Keratinocyte (primary cell): Measurements from ENCODE around the gene OMD. TPM values are rescaled to one million over a fixed set of nuclear protein-coding genes. Genes with fewer than 3 reads are reported as not detected.

Experiments used
- DNase-seq: peaks from one replicate; pipeline ENCODE4 v3.0.0-alpha.2; 2011; ENCODE audit warnings: low read depth, missing footprints, low spot score
- FAIRE-seq: peaks from 2 replicates; lab custom pipeline; 2011; peaks lifted over from hg19 to GRCh38; lab: Jason Lieb, UNC
- H2AFZ ChIP-seq: 2 replicates; pipeline ENCODE4 v1.6.0; 2012; ENCODE audit warnings: low read length, control low read depth, inconsistent platforms; ENCODE audit not compliant: control insufficient read depth
- H3K27ac ChIP-seq: 2 replicates; pipeline ENCODE4 v1.5.1; 2011; ENCODE audit warnings: low read length; ENCODE audit not compliant: control insufficient read depth, insufficient read depth
- H3K27me3 ChIP-seq: 3 replicates; pipeline ENCODE4 v1.6.0; 2011; ENCODE audit warnings: low read length; ENCODE audit not compliant: control insufficient read depth, insufficient read depth; ENCODE audit errors: extremely low read depth
- H3K36me3 ChIP-seq, 2 experiments: 2 replicates in 1 of 2; 3 replicates in 1 of 2; pipeline ENCODE4 v1.5.1; 2011; ENCODE audit warnings: low read length in 2 of 2, mild to moderate bottlenecking in 1 of 2; ENCODE audit not compliant: control insufficient read depth in 2 of 2, insufficient read depth in 2 of 2; ENCODE audit errors: extremely low read depth in 1 of 2
- H3K4me1 ChIP-seq: 3 replicates; pipeline ENCODE4 v1.5.1; 2011; ENCODE audit warnings: low read length; ENCODE audit not compliant: control insufficient read depth, insufficient read depth; ENCODE audit errors: extremely low read depth
- H3K4me2 ChIP-seq: 3 replicates; pipeline ENCODE4 v1.6.0; 2011; ENCODE audit warnings: low read depth, low read length; ENCODE audit not compliant: control insufficient read depth, insufficient read depth; ENCODE audit errors: extremely low read depth
- H3K4me3 ChIP-seq, 3 experiments: fragments of 200-600 bp in 1 of 3; sonication (generic) in 1 of 3; 2 replicates in 2 of 3; 3 replicates in 1 of 3; pipeline ENCODE4 v1.5.1; 2011 to 2016; ENCODE audit warnings: low read length in 3 of 3, mild to moderate bottlenecking in 3 of 3, control low read depth in 2 of 3, inconsistent platforms in 1 of 3, low read depth in 1 of 3, mixed read lengths in 1 of 3, mixed run types in 1 of 3, moderate library complexity in 1 of 3; ENCODE audit not compliant: control insufficient read depth in 2 of 3, insufficient read depth in 2 of 3; ENCODE audit errors: extremely low read depth in 1 of 3
- H3K79me2 ChIP-seq: 2 replicates; pipeline ENCODE4 v1.6.0; 2012; ENCODE audit warnings: low read length; ENCODE audit not compliant: control insufficient read depth, insufficient read depth
- H3K9ac ChIP-seq: 3 replicates; pipeline ENCODE4 v1.6.0; 2011; ENCODE audit warnings: low read length; ENCODE audit not compliant: control insufficient read depth, insufficient read depth; ENCODE audit errors: extremely low read depth
- H3K9me1 ChIP-seq: 3 replicates; pipeline ENCODE4 v1.6.0; 2011; ENCODE audit warnings: low read length; ENCODE audit not compliant: control insufficient read depth, insufficient read depth; ENCODE audit errors: extremely low read depth
- H3K9me3 ChIP-seq: 2 replicates; pipeline ENCODE4 v1.5.1; 2012; ENCODE audit warnings: low read depth, low read length; ENCODE audit not compliant: control insufficient read depth
- H4K20me1 ChIP-seq: 3 replicates; pipeline ENCODE4 v1.6.0; 2011; ENCODE audit warnings: low read length; ENCODE audit not compliant: control insufficient read depth, insufficient read depth; ENCODE audit errors: extremely low read depth
- EZH2 ChIP-seq: IDR thresholded peaks from one replicate; pipeline ENCODE4 v1.6.1; 2012; ENCODE audit warnings: inconsistent platforms, mild to moderate bottlenecking, low read length, moderate library complexity
- dilution Hi-C: fragments of 300-500 bp; cut with MboI; formaldehyde crosslinking; loops from one replicate; pipeline ENCODE4 v1.7.0; 2020; ENCODE audit warnings: low sequenced_read_pairs; ENCODE audit not compliant: extremely low pct_ligation_motif_present
- polyA plus RNA-seq, 5 experiments: library from polyadenylated mRNA; depleted of rRNA in 3 of 5; stranded (reverse) in 3 of 5; stranded (forward) in 1 of 5; unstranded in 1 of 5; fragments of >200 nt; gene quantifications; 1 replicate in 1 of 5; 2 replicates in 3 of 5; 3 replicates in 1 of 5; pipeline versions ENCODE4 v1.2.1 to v1.2.3, GENCODE V29; 2011 to 2012; ENCODE audit warnings: missing spikeins in 2 of 5, low read depth in 1 of 5, low replicate concordance in 1 of 5
- TF ChIP-seq, protein P1 (sequence below), 3 experiments: IDR thresholded peaks in 1 of 3; conservative IDR thresholded peaks in 1 of 3; optimal IDR thresholded peaks in 1 of 3; 2 replicates in 2 of 3; 3 replicates in 1 of 3; pipeline versions ENCODE3 to v1.5.1; 2011; ENCODE audit warnings: low read length in 3 of 3, mild to moderate bottlenecking in 3 of 3, moderate library complexity in 2 of 3, control low read depth in 1 of 3, inconsistent platforms in 1 of 3; ENCODE audit not compliant: insufficient read depth in 2 of 3; ENCODE audit errors: extremely low read depth in 1 of 3

The OMD gene
- polyA plus RNA-seq, 1 donor (not counting 4 experiments of a cell fraction or from before 2014, with no cell fraction given) = not detected

DNA sequence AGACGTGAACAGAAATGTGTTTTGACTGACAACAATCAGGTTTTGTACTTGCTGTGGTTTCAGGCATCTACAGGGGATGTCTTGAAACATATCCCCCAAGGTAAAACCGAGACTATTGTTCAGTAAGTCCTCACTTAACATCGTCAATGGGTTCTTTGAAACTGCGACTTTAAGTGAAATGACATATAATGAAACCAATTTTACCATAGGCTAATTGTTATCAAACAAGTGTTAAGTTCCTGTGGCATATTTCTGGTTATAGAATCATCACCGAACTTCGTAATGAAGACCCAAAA lies 16.4 kb upstream of the OMD start:
- Histone ChIP-seq H3K9me1 (no peaks in the 10 kb centered on the region), H3K4me2 (no peak overlapping the region), H4K20me1 (no peaks in the 10 kb centered on the region), H3K27me3 (no peaks in the 10 kb centered on the region), H3K4me3 (no peak overlapping the region), H2AFZ (no peak overlapping the region), H3K79me2 (no peaks in the 10 kb centered on the region), H3K9me3 (no peaks in the 10 kb centered on the region), H3K36me3 (no peaks in the 10 kb centered on the region), H3K9ac (no peak overlapping the region), H3K4me1 (peaks cover 4% of the 10 kb centered on the region), H3K27ac (no peak overlapping the region)
- DNase-seq (no peak), FAIRE-seq (no peak)
- TF ChIP-seq, protein P1, sequence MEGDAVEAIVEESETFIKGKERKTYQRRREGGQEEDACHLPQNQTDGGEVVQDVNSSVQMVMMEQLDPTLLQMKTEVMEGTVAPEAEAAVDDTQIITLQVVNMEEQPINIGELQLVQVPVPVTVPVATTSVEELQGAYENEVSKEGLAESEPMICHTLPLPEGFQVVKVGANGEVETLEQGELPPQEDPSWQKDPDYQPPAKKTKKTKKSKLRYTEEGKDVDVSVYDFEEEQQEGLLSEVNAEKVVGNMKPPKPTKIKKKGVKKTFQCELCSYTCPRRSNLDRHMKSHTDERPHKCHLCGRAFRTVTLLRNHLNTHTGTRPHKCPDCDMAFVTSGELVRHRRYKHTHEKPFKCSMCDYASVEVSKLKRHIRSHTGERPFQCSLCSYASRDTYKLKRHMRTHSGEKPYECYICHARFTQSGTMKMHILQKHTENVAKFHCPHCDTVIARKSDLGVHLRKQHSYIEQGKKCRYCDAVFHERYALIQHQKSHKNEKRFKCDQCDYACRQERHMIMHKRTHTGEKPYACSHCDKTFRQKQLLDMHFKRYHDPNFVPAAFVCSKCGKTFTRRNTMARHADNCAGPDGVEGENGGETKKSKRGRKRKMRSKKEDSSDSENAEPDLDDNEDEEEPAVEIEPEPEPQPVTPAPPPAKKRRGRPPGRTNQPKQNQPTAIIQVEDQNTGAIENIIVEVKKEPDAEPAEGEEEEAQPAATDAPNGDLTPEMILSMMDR (optimal IDR thresholded peaks at IDR 0.05 in 1 of 3, IDR thresholded peaks at IDR 0.05 in 1 of 3, conservative IDR thresholded peaks at IDR 0.05 in 1 of 3; ENCODE audit: extremely low read depth in 1 of 3, insufficient read depth in 2 of 3, low read length in 3 of 3) = no peak
- no peak for TF ChIP-seq EZH2
- dilution Hi-C loops = no loop called here

DNA sequence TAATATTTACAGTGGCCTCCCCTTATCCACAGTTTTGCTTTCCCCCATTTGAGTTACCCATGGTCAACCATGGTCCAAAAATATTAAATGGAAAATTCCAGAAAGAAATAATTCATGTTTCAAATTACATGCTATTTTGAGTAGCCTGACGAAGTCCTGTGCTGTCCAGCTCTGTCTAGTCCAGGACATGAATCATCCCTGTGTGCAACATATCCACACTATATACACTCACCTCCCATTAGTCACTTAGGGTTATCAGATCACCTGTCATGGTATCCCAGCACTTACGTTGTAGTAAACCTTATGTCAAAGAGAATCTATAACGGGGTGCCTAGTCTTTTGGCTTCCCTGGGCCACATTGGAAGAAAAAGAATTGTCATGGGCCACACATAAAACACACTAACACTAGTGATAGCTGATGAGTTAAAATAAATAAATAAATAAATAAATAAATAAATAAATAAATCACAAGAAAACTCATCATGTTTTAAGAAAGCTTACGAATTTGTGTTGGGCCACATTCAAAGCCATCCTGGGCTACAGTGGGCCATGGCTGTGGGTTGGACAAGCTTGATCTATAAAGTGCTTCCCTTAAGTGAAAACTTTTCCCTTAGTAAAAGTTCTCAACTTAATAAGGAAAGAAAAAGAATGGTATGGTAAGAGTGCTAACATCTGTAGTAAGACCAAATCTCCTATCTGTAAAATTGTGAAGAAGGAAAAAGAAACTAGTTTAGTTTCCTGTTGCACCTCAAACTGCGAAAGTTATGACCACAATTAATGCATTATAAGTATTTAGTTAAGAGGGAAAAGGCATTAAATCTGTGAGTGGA lies 15.9 kb upstream of the OMD start:
- Histone ChIP-seq H3K4me2 (no peak overlapping the region), H2AFZ (no peak overlapping the region), H3K4me1 (peaks cover 4% of the 10 kb centered on the region), H3K9me3 (no peaks in the 10 kb centered on the region), H3K4me3 (no peak overlapping the region), H3K27me3 (no peaks in the 10 kb centered on the region), H4K20me1 (no peaks in the 10 kb centered on the region), H3K9ac (no peak overlapping the region), H3K36me3 (no peaks in the 10 kb centered on the region), H3K9me1 (no peaks in the 10 kb centered on the region), H3K79me2 (no peaks in the 10 kb centered on the region), H3K27ac (no peak overlapping the region)
- no peak for DNase-seq
- dilution Hi-C loops = no loop called here
- TF ChIP-seq, protein P1 (optimal IDR thresholded peaks at IDR 0.05 in 1 of 3, IDR thresholded peaks at IDR 0.05 in 1 of 3, conservative IDR thresholded peaks at IDR 0.05 in 1 of 3; ENCODE audit: extremely low read depth in 1 of 3, insufficient read depth in 2 of 3, low read length in 3 of 3) = no peak
- TF ChIP-seq EZH2 = no peak
- peak; percentile 29 for FAIRE-seq
